Right hindlimb (tissue), 1 donor: ENCODE data around the gene NEURL4.

ENCODE experiments used
- DNase-seq: peaks from one replicate; pipeline ENCODE4 v3.0.0-alpha.2; 2018

NEURL4 gene

DNA sequence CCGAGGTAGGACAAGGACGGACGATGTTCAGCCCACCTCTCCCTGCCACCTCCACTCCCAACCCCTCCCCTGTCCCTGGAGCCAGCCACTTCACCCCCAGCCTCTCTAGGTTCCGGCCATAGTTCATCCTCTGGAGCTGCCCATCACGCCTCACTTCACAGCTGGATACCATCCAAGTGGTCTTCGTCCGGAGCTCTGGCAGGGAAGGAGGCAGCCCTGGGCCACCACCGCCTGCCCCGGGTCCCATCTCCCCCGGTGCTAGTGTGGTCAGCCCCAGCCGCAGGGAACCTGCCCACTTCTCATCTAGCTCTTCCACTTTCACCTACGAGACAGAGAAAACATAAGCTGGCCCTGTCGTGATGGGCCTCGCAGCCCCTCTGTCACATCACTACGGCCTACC, 7.7 kb downstream of the NEURL4 start:
- no peak for DNase-seq

DNA sequence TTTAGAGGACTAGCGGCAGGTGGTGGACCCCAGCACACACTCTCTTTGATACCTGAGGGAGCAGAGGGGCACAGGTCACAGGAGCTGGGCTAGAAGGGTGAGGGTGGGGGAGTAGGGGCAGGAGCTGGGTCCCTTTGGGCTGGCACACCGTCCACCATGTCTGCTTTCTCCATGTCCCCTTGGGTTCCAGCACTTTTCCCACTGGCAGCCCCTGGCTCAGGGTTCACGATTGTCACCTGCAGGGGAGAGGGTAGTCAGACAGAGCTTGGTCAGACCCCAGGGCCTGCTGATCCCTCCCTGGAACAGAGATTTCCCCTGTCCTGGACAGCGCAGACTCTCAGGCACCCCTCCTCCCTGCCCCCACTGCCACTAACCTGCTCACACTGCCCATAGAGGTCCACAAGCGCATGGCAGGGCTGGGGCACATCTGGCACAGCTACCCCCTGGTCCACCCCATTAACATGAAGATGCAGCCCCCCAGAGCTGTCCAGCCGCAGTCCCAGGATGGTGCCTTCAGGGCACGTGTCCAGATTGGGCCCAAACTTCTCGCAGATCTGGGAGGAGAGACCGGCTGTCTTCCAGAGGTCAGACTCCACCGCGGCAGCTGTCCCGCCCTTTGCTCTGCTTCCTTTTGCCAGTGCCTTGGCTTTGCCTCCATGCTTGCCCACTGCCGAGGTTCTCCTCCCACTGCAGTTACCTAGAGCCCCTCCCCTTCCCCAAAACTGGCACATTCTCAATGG, 10.8 kb downstream of the NEURL4 start:
- DNase-seq = no peak

DNA sequence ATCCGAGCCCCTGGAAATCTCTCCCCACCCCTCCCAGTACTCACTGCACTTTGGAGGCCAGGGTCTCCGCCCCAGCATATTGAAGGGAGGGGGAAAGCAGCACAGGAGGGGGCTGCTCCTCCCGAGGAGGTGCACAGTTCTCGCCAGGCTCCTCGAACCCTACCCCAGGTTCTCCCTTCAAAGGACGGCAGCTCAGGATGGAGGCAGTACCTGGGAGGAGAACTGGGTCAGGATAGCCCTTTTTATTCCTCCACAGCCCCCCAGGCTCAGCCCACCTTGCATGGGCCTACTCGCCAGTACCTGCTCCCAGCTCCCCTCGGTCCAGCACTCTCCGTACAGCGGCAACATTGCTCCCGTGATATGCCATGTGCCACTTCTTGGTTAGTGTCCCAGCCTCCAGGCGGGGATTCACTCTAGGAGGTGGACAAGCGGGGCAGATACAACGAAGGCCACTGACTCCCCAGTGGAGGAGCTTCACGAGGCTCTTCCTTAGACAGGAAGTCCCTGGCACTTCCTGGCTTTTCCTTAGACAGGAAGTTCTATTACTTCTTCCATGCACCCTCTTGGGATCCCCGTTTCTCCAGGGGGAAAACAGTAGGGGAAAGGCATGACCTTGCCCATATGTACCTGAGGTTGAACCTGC, 11.9 kb downstream of the NEURL4 start:
- no peak for DNase-seq

DNA sequence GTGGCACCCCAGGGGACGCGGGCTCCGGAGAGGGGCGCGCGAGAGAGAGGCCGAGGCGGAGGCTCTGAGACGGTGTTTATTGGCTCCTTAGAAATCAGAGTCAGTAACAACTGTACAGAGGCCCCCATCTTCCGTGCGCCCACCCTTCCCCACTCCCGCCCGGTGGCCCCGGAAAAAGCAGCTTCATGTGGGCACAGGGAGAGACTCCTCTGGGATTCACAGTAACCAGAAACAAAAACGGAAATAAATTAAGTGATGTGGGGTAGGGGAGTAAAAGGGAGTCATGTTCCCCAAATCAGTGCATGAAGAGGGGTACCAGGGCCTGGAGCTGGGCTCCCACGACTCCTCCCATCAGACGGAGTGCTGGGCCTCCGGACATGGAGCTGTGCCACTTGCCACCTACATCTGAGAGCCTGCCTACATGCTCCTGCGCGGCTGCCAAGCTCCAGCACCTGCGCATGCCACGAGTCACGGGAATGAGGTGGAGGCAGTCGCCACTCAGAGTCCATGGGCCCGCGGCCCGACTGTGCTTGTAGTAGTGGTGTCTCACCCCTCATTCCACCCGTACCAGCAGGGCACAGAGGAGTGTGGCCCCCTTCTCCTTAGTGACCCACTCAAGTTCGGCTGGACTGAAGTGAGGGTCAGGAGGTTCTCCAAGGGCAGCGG, 13.4 kb downstream of the NEURL4 start:
- DNase-seq = no peak

- DNase-seq = peak; percentile 94
Observed at GRCh38 chr17:7314719-7315569, 14.2 kb downstream of the NEURL4 start, which contains the start of gene GPS2. Gene GPS2, minus strand, starts transcription at chr17:7315360. Its CDS starts 308 bp downstream, at chr17:7315052.

GRCh38 chr17:7313890-7314718, 15.0 kb downstream of the NEURL4 start:
- DNase-seq = no peak

GRCh38 chr17:7313088-7313889, 15.8 kb downstream of the NEURL4 start:
- DNase-seq = no peak

DNA sequence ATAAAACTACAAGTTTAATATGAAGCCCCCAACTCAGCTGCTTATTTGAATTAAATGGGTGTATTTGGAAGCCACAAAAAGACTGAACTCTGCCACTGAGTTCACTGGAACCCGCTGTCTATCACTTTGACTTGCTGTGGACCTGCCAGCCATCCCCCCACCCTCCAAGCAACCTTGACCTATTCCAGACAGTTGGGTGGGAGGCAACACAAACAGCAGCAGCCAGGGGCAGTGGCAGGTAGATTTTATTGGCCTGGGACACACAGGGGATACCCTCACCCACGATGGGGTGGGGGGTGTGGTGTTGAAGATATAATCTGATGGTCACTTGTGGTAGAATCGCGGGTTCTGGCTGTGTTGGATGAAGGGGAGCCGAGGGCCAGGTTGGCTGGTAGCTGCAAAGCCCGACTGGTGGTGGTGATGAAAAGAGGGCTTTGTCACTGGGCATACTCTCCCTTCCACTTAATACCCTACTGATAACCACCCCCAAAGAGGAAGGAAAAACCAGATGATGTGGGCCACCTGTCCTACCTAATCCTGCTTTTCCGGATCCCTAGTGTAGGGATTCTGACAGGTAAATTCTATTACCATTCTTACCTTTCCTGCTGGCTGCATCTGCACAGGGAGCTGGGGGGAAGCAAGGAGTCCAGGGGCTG, 16.6 kb downstream of the NEURL4 start:
- no peak for DNase-seq

DNA sequence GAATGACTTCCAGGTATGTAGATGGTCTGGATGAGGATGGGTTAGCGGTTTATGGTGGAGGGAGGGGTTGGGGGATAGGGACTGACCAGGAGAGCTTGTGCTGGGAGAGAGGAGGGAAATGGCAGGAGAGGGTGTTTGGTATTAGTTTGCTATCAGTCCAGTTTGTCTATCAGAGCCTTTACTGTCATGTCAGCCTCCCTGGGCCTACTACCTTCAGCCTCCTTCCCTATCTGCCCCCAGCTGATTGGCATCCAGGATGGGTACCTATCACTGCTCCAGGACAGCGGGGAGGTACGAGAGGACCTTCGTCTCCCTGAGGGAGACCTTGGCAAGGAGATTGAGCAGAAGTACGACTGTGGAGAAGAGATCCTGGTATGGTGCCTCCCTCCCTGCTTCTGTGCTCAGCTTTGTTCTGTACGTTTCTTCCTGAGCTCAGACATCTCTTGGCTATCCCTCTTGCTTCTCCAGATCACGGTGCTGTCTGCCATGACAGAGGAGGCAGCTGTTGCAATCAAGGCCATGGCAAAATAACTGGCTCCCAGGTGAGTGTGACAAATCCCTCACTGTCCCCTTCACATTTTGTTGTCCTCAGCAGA, 17.9 kb downstream of the NEURL4 start:
- no peak for DNase-seq

- no peak for DNase-seq
Observed at GRCh38 chr17:7309628-7310027, 19.5 kb downstream of the NEURL4 start.

GRCh38 chr17:7308625-7309433, 20.3 kb downstream of the NEURL4 start:
- DNase-seq = peak; percentile 83

GRCh38 chr17:7307686-7308624, 21.2 kb downstream of the NEURL4 start:
- no peak for DNase-seq

DNA sequence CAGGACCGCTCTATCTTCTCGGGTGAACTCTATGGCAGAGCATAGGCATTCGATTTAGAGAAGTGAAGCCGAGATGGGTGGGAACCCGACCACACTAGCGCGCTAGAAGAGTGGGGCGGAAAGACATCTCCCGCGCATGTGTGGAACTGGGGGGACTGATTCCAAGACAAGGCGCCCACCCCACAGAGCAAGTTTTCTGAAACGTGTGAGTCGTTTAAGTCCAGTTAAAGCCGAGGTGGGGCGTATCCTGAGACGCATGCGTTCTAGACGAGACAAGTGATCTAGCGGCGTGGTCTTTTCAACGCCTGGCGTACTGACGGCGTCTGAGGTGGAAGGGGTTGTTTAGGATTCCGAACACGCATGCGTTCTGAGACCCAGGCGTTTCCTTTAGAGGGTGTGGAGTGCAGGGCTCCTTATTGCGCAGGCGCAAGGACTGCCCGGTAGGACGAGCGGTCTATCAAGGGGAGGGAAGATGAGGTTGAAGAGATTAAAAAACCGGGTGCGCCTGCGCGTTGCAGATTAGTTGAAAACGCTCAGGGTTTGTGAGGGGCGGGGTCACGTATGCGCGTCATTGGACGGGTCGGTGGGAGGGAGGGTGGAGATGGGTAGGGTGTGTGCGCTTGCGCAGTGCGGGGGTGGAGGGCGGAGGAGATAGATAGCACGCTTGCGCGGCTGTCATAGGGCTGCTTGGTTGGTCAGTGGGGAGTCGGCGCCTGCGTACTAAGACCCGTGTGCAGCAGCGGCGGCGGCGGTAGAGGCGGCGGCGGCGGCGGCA, 22.0 kb downstream of the NEURL4 start, which contains the start of gene EIF5A:
Gene EIF5A (plus strand): TSS at position 718 of the 775 bp plus-strand sequence. CDS start 2,008 bp downstream, outside the sequence.
- DNase-seq = peak; percentile 100

DNA sequence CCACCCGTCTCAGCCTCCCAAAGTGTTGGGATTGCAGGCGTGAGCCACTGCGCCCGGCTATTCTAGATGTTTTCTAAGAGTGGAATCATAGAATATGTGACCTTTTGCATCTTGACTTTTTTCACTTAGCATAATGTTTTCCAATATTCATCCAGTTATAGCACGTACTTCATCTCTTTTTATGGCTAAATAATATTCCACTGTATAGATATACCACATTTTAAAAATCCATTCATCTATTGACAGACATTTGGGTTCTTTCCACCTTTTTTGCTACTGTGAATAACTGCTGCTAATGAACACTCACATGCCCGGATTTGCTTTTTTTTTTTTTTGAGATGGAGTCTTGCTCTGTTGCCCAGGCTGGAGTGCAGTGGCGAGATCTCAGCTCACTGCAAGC, 25.0 kb downstream of the NEURL4 start:
- DNase-seq = no peak

DNA sequence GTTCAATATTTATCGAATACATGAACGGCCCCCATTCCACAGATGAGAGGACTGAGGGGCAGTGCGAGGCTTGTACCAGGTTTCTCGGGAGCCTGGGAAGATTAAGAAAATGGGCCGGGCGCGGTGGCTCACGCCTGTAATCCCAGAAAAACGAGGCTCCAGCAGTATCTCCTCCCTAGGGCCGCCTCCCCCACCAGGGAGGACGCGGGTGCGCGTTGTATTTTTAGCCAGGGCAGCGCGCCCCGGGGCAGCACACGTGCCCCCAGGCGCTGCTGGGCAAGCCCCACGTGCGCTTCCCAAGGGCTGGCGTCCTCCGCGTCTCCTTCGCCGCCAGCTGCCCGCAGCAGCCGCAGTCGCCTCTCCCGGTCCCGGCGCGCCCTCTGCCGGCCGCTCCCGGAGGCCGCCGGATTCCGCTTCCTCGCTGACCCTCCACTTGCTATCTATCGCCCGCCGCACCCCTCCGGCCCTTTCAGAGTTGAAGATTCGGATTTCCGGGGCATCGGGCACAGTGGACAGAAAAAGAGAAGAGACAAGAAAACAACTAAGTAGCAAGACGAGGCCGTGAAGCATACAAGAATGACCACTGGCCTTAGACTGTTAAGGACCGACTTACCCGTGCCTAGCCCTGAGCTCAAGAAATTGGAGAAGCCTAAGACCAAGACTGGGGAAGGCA, 32.8 kb downstream of the NEURL4 start:
- DNase-seq = peak; percentile 84
